GM19099 (cell line): Measurements from ENCODE around the gene PPIP5K2.

Experiments used
- POLR2A ChIP-seq: IDR thresholded peaks from 3 replicates; pipeline ENCODE4 v1.6.1; 2011; ENCODE audit warnings: low read depth; ENCODE audit not compliant: insufficient read length; ENCODE audit errors: extremely low read depth

The PPIP5K2 gene

GRCh38 chr5:103247118-103247517 lies 127.0 kb downstream of the PPIP5K2 start:
- no peak for TF ChIP-seq POLR2A

- TF ChIP-seq POLR2A = no peak
Observed at GRCh38 chr5:103249068-103249467, 129.0 kb downstream of the PPIP5K2 start.

GRCh38 chr5:103254921-103255320 lies 134.8 kb downstream of the PPIP5K2 start:
- no peak for TF ChIP-seq POLR2A

- TF ChIP-seq POLR2A = no peak
Observed at GRCh38 chr5:103255691-103256090, 135.6 kb downstream of the PPIP5K2 start.

GRCh38 chr5:103256178-103256577 lies 136.1 kb downstream of the PPIP5K2 start:
- no peak for TF ChIP-seq POLR2A

GRCh38 chr5:103258368-103258956 lies 138.4 kb downstream of the PPIP5K2 start, which contains the start of gene MACIR:
TSS of gene MACIR (plus strand) at chr5:103258763. CDS start at chr5:103275920, 17,157 bp downstream.
- TF ChIP-seq POLR2A = peak; percentile 86

GRCh38 chr5:103258957-103259704 lies 139.0 kb downstream of the PPIP5K2 start:
- TF ChIP-seq POLR2A = no peak

- no peak for TF ChIP-seq POLR2A
Observed at GRCh38 chr5:103259705-103260355, 139.7 kb downstream of the PPIP5K2 start.

- TF ChIP-seq POLR2A = no peak
Observed at GRCh38 chr5:103260951-103261350, 140.8 kb downstream of the PPIP5K2 start.
